Ascending aorta (tissue), 2 donors: ENCODE measurements around the gene ATOH8. TPM values are rescaled to one million over a fixed set of nuclear protein-coding genes. Genes with fewer than 3 reads are reported as not detected.

Experiments
- DNase-seq, 2 donors: peaks; one replicate each; pipeline ENCODE4 v3.0.0-alpha.2; 2019; ENCODE audit warnings: low spot score in 2 of 2
- H3K27ac ChIP-seq, 2 donors: fragments of 200-600 bp; sonication (generic); one replicate each; pipeline ENCODE4 v1.5.1; 2016 to 2017; ENCODE audit warnings: mild to moderate bottlenecking in 1 of 2
- H3K27me3 ChIP-seq: fragments of 200-600 bp; sonication (generic); one replicate; pipeline ENCODE4 v1.5.1; 2017
- H3K36me3 ChIP-seq, 2 donors: fragments of 200-600 bp; sonication (generic); one replicate each; pipeline ENCODE4 v1.5.1; 2016
- H3K4me1 ChIP-seq, 2 donors: fragments of 200-600 bp; sonication (generic); one replicate each; pipeline ENCODE4 v1.5.1; 2016 to 2017; ENCODE audit warnings: mild to moderate bottlenecking in 1 of 2
- H3K4me3 ChIP-seq, 2 donors: fragments of 200-600 bp; sonication (generic); one replicate each; pipeline ENCODE4 v1.5.1; 2016 to 2017; ENCODE audit warnings: mild to moderate bottlenecking in 1 of 2
- H3K9me3 ChIP-seq, 2 donors: fragments of 200-600 bp; sonication (generic); one replicate each; pipeline ENCODE4 v1.5.1; 2016
- intact Hi-C: fragments of 100-400 bp; cut with DNase I; formaldehyde crosslinking; loops from one replicate; pipeline ENCODE4 v1.15.1; 2023
- total RNA-seq: library from RNA; depleted of rRNA; stranded (reverse); fragments of >200 nt; gene quantifications from one replicate; pipeline ENCODE4 v1.1.0, GENCODE V29; 2016
- TF ChIP-seq, protein P1 (sequence below), 3 experiments: fragments of 200-600 bp in 2 of 3; fragments of 450-650 bp in 1 of 3; sonication (generic) in 2 of 3; IDR thresholded peaks; one replicate each; pipeline ENCODE4 v1.5.1; 2016 to 2019; ENCODE audit warnings: antibody characterized with exemption in 3 of 3, mild to moderate bottlenecking in 1 of 3, moderate library complexity in 1 of 3

Gene ATOH8
- total RNA-seq, 1 donor from 2014 or later, result 239 TPM

DNA sequence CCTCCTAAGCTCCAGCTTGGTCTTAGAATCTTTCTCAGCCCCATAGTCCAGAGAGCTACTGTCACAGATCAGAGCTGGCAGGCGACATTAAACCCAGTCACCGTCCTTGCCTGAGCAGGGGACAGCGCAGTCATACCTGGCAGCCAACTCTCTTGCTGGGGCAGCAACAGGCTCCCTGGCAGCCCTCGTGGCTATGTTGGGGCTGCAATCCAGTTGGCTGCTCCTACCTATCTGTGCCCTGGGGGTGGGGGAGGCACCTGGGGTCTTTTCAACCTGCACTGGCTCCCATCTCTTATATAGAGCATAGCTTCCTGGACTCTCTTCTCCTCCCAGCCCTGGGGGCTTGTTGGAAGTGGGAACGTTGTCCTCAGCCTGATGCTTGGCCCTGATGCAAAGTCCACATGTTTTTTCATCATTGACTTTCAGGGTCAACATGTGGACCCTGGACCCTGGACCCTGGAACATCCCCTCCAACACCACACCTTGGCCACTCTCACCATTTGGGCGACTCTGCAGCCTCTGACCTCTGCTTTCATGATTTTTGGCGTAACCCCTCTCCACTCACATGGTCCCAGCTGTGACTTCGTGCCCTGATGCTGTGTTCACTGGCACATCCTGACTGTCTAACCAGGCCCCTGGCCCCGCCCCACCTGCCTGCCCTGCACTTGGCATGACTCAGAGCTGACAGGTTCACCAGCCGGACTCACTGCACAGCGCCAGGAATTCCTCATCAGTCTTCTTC lies 45.6 kb downstream of the ATOH8 start:
- intact Hi-C loops, result no loop called here
- peak in 1 of 2 donors; percentile 60 for DNase-seq
- TF ChIP-seq, protein P1, sequence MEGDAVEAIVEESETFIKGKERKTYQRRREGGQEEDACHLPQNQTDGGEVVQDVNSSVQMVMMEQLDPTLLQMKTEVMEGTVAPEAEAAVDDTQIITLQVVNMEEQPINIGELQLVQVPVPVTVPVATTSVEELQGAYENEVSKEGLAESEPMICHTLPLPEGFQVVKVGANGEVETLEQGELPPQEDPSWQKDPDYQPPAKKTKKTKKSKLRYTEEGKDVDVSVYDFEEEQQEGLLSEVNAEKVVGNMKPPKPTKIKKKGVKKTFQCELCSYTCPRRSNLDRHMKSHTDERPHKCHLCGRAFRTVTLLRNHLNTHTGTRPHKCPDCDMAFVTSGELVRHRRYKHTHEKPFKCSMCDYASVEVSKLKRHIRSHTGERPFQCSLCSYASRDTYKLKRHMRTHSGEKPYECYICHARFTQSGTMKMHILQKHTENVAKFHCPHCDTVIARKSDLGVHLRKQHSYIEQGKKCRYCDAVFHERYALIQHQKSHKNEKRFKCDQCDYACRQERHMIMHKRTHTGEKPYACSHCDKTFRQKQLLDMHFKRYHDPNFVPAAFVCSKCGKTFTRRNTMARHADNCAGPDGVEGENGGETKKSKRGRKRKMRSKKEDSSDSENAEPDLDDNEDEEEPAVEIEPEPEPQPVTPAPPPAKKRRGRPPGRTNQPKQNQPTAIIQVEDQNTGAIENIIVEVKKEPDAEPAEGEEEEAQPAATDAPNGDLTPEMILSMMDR (IDR thresholded peaks at IDR 0.05), result no peak

GRCh38 chr2:85800586-85800985 lies 46.8 kb downstream of the ATOH8 start:
- TF ChIP-seq, protein P1 (IDR thresholded peaks at IDR 0.05), result no peak
- H3K4me3 ChIP-seq, result no peak overlapping the region
- DNase-seq, result no peak
- H3K27ac ChIP-seq, result no peak overlapping the region
- intact Hi-C loops, result no loop called here
- peaks cover 7 to 23% of the 10 kb centered on the region in 2 donors for H3K36me3 ChIP-seq
- no peaks in the 10 kb centered on the region for H3K9me3 ChIP-seq
- peaks cover 20 to 23% of the 10 kb centered on the region in 2 donors for H3K4me1 ChIP-seq
- H3K27me3 ChIP-seq, result no peaks in the 10 kb centered on the region

More for the DNA sequence above, 45.6 kb downstream of the ATOH8 start:
- Histone ChIP-seq H3K4me3 (no peak overlapping the region), H3K9me3 (no peaks in the 10 kb centered on the region), H3K36me3 (peaks cover 7 to 23% of the 10 kb centered on the region in 2 donors), H3K27ac (peak overlapping the region in 1 of 2 donors; percentile 91), H3K27me3 (no peaks in the 10 kb centered on the region), H3K4me1 (peaks cover 26 to 35% of the 10 kb centered on the region in 2 donors)

DNA sequence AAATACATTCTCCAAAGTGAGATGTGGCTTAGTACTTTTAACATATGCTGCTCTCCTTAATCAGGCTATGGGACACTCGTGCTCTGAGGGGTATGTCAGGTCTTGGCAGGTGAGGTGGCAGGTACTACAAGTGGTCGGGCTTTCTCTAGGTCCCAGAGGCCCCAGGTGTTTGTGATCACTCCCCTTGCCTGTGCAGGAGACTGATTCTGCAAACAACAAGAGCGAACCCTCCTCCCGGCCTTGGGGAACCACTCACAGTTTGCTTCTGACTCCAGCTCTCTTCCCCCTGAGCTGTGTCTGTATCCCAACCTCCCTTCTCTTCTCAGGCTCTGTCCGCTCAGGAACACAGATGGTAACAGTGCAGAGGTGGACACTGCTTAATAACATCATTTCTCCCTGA lies 48.1 kb downstream of the ATOH8 start:
- Histone ChIP-seq H3K27me3 (no peaks in the 10 kb centered on the region), H3K4me3 (no peak overlapping the region), H3K27ac (no peak overlapping the region), H3K36me3 (peaks cover 7 to 23% of the 10 kb centered on the region in 2 donors), H3K9me3 (no peaks in the 10 kb centered on the region), H3K4me1 (peaks cover 9 to 11% of the 10 kb centered on the region in 2 donors)
- peak in 1 of 2 donors; percentile 61 for DNase-seq
- intact Hi-C loops, result no loop called here
- TF ChIP-seq, protein P1 (IDR thresholded peaks at IDR 0.05), result no peak

- TF ChIP-seq, protein P1 (IDR thresholded peaks at IDR 0.05), result no peak
- Histone ChIP-seq H3K4me1 (peaks cover 2 to 4% of the 10 kb centered on the region in 2 donors), H3K4me3 (no peak overlapping the region), H3K27ac (no peak overlapping the region), H3K9me3 (no peaks in the 10 kb centered on the region), H3K36me3 (peaks cover 7 to 23% of the 10 kb centered on the region in 2 donors), H3K27me3 (no peaks in the 10 kb centered on the region)
- DNase-seq, result peak in 1 of 2 donors; percentile 42
- intact Hi-C loops, result no loop called here
Measured at GRCh38 chr2:85802354-85803103, 48.7 kb downstream of the ATOH8 start.

DNA sequence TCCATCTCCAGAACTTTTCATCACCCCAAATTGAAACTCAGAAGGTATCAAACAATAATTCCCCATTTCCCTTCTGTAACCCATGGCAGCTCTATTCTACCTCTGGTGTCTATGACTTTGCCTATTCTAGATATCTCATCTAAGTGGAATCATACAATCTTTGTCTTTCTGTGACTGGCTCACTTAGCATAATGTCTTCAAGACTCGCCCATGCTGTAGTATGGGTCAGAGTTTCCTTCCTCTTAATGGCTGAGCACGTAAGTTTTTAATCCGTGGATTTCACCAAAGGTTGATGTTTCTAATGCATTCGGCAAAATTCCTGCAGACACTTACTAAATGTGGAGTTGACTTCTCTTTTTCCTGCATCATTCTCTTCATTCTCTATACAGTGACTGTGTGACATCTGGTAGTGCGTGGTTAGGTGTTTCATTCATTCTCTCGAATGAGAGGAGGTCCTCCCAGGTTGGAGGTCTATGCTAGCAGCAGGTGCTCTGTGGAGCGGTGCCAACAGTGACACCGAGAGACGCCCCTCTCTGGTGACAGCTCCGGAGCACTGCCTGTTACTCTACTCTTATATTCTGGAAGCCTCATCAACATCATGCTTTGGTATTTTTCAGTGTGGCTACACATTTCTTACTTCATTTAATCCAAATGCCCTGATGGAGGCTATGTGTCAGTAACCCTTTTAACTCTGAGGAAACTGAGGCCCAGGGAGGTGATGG lies 50.1 kb downstream of the ATOH8 start:
- intact Hi-C loops, result no loop called here
- no peaks in the 10 kb centered on the region for H3K27me3 ChIP-seq
- H3K9me3 ChIP-seq, result no peaks in the 10 kb centered on the region
- H3K4me3 ChIP-seq, result no peak overlapping the region
- H3K4me1 ChIP-seq, result no peaks in the 10 kb centered on the region
- DNase-seq, result peak in 1 of 2 donors; percentile 58
- no peak overlapping the region for H3K27ac ChIP-seq
- TF ChIP-seq, protein P1 (IDR thresholded peaks at IDR 0.05), result no peak
- peaks cover 7 to 23% of the 10 kb centered on the region in 2 donors for H3K36me3 ChIP-seq
